RWPE1 (cell line): Measurements from ENCODE around the gene MVB12A.

Experiments
- CTCF ChIA-PET: fragments of 350-600 bp; sonication (Branson Sonifier 250); formaldehyde crosslinking; extraction: SDS; loops from one replicate; lab custom pipeline; 2021; lab: Yijun Ruan, JAX
- POLR2A ChIA-PET: fragments of 400-600 bp; formaldehyde crosslinking; extraction: SDS; loops from one replicate; lab custom pipeline; 2020; ENCODE audit warnings: antibody characterized with exemption; ENCODE audit not compliant: low non-redundant PET; lab: Yijun Ruan, JAX
- DNase-seq: peaks from one replicate; pipeline ENCODE4 v3.0.0; 2012; ENCODE audit warnings: low spot score
- H3K27ac ChIP-seq: fragments of 450-650 bp; 2 replicates; pipeline ENCODE4 v1.5.1; 2017
- CTCF ChIP-seq: fragments of 450-650 bp; conservative IDR thresholded peaks from 2 replicates; pipeline ENCODE4 v1.5.1; 2017; ENCODE audit warnings: low read depth, mild to moderate bottlenecking

MVB12A gene

DNA sequence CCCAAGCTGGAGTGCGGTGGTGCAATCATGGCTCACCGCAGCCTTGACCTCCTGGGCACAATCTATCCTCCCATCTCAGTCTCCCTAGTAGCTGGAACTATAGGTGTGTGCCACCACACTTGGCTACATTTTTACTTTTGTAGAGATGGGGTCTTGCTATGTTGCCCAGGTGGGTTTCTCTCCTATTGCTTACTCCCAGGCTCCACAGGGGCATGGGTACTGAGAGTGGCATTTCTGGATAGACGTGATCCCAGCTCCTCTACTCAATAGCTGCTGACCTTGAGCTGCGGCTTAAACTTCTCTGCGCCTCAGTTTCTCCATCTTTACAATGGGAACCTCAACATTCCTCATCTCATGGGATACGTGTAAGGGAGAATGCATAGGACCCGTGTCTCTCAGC is 11.6 kb downstream of the MVB12A start:
- no peak for DNase-seq
- POLR2A ChIA-PET = no interaction called here
- no peak overlapping the region for H3K27ac ChIP-seq
- CTCF ChIA-PET = no interaction called here
- TF ChIP-seq CTCF = no peak

DNA sequence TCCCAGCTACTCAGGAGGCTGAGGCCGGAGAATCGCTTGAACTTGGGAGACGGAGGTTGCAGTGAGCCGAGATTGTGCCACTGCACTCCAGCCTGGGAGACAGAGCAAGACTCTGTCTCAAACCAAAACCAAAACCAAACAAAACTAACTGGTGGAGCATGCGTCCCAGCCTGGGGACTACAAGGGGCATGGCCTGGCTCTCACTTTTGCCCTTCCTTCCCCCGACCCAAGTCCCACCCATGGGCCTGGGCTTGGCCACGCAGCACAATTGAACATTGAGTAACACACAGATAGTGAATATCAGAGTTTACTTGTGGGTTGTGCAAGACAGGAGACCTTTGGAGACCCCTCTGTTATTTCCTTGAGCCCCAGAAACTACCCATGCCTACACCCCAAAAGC is 15.4 kb downstream of the MVB12A start:
- ChIA-PET POLR2A (no interaction called here), CTCF (interaction anchor here (0.7 kb wide), 1 partner anchor 518 kb away, joined by 4 read pairs; no protein-coding TSS in a partner anchor)
- TF ChIP-seq CTCF = no peak
- no peak for DNase-seq
- no peak overlapping the region for H3K27ac ChIP-seq

DNA sequence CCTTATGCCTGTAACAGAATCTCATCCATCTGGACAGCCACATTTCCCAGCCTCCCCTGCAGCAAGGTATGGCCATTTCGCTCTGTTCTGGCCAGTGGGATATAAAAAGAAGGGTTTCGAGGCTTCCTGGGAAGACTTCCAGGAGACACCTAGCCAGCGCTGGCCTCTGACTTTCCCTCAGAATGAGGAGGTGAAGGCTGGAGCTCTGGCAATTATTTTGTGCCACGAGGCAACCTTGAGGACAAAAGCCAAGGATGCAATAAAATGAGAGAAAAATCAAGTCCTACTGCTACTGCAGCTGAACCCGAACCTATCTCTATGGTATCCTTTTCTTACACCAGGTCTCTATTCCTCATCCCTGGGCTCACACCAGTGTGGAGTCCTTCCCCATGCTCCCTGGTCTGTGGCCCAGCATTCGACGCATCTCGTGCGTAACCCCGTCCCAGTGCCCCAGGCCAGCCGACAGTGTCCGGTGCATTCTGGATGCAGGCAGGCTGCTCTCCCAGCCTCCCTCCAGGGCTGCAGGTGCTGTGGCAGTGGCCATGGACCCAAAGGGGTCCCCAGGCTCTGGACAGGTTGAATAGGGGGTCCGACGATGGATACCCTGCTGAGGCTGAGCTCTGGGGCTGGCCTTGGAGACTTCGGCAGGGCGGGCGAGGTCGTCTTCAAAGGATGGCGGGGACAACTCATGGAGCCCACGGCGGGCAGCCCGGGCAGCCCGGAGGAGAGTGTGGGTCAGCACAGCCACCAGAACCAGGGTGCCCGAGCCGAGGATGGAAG is 16.4 kb downstream of the MVB12A start:
- DNase-seq = no peak
- no peak for TF ChIP-seq CTCF
- CTCF ChIA-PET = interaction anchor here (0.7 kb wide), 1 partner anchor 924 kb away, joined by 3 read pairs; no protein-coding TSS in a partner anchor
- POLR2A ChIA-PET = no interaction called here
- no peak overlapping the region for H3K27ac ChIP-seq

DNA sequence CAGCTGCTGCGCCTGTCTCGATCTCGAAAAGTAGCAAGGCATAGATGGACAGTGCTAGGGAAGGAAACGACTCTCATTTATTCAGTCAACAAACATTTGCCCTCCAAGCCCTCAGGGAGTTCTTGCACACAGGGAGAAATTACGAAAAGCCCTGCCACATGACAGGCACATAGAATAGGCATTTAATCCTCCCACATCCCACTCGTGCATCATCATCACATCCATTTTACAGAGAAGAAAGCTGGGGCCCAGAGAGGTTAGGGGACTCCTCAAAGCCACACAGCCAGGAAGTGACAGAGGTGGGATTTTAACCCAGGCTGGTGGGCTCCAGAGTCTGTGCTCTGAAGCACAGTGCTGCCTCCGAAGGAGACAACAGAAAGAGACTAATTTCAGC is 17.0 kb downstream of the MVB12A start:
- DNase-seq = no peak
- ChIA-PET CTCF (interaction anchor here (0.7 kb wide), 1 partner anchor 923 kb away, joined by 3 read pairs; no protein-coding TSS in a partner anchor), POLR2A (no interaction called here)
- no peak for TF ChIP-seq CTCF
- H3K27ac ChIP-seq = no peak overlapping the region

GRCh38 chr19:17441241-17442021 is 21.6 kb downstream of the MVB12A start:
- no peak overlapping the region for H3K27ac ChIP-seq
- ChIA-PET CTCF (interaction anchor here (0.6 to 1.9 kb wide), 10 partner anchors 9 to 132 kb away, joined by 3 to 9 read pairs (median 5); no protein-coding TSS in a partner anchor), POLR2A (no interaction called here)
- TF ChIP-seq CTCF = peak; percentile 62
- DNase-seq = peak; percentile 65

- CTCF ChIA-PET = no interaction called here
- POLR2A ChIA-PET = no interaction called here
- H3K27ac ChIP-seq = no peak overlapping the region
- TF ChIP-seq CTCF = no peak
- no peak for DNase-seq
These were observed 25.8 kb downstream of the MVB12A start for GRCh38 chr19:17445526-17446165.
